ENCODE data around the gene MAP3K13. TPM values are rescaled to one million over a fixed set of nuclear protein-coding genes. Genes with fewer than 3 reads are reported as not detected.

Gene MAP3K13
- total RNA-seq, 4 donors from 2014 or later = 7.6 to 20.9 (median 14.4) TPM

DNA sequence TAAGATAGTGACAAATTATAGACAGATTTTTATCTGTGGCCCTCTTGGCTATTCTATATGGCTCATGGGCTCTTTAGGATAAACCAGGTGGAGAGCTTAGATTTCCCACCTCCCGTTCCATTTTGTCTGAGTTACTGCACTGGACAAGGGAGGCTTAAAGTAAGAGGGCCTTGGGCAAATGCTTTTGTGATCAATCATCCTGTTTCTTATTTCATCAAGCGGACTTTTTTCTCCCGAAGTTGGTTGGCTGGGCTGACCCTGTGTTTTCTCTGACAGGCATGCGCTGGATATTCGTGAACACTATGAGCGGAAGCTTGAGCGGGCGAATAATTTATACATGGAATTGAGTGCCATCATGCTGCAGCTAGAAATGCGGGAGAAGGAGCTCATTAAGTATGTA is 102.5 kb downstream of the MAP3K13 start:
- TF ChIP-seq, protein P1, sequence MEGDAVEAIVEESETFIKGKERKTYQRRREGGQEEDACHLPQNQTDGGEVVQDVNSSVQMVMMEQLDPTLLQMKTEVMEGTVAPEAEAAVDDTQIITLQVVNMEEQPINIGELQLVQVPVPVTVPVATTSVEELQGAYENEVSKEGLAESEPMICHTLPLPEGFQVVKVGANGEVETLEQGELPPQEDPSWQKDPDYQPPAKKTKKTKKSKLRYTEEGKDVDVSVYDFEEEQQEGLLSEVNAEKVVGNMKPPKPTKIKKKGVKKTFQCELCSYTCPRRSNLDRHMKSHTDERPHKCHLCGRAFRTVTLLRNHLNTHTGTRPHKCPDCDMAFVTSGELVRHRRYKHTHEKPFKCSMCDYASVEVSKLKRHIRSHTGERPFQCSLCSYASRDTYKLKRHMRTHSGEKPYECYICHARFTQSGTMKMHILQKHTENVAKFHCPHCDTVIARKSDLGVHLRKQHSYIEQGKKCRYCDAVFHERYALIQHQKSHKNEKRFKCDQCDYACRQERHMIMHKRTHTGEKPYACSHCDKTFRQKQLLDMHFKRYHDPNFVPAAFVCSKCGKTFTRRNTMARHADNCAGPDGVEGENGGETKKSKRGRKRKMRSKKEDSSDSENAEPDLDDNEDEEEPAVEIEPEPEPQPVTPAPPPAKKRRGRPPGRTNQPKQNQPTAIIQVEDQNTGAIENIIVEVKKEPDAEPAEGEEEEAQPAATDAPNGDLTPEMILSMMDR (IDR thresholded peaks at IDR 0.05; ENCODE audit: low read depth) = no peak

DNA sequence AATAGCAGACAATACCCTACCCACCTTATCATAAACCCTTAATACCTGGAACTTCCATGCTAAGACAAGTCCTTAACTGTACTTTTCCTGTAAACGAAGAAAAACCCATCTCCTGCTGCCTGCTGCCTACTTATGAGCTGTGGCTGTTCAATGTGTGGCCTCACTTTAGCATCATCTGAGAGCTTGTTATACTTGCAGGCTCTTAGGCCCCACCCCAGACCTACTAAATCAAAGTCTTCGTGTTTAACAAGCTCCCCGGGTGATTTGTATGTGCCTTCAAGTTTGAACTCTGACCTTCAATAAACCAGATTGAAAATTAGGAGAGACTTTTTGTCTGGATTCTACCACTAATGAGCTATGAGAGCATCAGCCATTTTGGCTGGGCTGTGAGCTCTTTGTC is 106.6 kb downstream of the MAP3K13 start:
- TF ChIP-seq, protein P1 (IDR thresholded peaks at IDR 0.05; ENCODE audit: low read depth) = no peak

DNA sequence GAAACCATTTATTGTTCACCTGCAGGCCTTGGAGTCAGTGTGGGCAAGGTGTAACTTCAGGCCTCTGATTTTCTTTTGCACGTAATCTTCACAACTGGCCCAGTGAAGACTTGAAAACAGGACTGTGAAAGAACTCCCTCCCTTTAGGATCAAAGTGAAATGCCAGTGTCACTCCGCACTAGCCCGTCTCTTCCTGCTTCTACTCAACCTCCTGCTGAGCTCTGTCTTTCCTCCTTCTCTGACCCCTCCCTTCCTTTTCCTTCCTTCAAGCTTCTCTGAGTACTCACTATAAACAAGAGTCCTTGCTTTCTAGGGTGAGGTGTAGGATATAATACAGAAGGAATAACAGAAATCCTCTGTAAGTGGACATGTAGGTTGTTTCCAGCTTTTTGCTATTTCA is 107.4 kb downstream of the MAP3K13 start:
- TF ChIP-seq, protein P1 (IDR thresholded peaks at IDR 0.05; ENCODE audit: low read depth) = no peak

DNA sequence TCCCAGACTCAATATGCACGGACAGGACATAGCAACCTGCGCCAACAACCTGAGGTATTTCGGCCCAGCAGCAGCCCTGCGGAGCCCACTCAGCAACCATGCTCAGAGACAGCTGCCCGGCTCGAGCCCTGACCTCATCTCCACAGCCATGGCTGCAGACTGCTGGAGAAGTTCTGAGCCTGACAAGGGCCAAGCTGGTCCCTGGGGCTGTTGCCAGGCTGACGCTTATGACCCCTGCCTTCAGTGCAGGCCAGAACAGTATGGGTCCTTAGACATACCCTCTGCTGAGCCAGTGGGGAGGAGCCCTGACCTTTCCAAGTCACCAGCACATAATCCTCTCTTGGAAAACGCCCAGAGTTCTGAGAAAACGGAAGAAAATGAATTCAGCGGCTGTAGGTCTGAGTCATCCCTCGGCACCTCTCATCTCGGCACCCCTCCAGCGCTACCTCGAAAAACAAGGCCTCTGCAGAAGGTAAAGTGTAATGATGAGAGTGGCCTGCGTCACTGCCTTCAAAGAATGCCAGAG is 110.4 kb downstream of the MAP3K13 start:
- TF ChIP-seq, protein P1 (IDR thresholded peaks at IDR 0.05; ENCODE audit: low read depth) = no peak

DNA sequence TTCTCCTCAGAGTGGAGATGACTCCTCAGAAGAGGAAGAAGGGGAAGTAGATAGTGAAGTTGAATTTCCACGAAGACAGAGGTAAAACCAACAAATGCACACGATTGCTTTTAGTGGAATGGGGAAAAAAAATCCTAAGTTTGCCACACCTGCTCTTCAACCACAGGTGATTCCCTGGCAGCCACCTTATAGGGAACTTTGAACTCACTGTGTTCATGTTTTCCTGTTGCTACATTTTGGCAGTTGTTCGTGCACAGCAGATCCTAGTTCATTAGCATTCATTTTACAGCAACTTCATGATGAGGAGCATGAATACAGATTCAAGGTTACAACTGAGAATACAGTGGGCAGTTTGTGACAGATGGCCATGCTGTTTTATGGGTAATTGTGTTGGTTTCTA is 114.4 kb downstream of the MAP3K13 start:
- TF ChIP-seq, protein P1 (IDR thresholded peaks at IDR 0.05; ENCODE audit: low read depth) = no peak

DNA sequence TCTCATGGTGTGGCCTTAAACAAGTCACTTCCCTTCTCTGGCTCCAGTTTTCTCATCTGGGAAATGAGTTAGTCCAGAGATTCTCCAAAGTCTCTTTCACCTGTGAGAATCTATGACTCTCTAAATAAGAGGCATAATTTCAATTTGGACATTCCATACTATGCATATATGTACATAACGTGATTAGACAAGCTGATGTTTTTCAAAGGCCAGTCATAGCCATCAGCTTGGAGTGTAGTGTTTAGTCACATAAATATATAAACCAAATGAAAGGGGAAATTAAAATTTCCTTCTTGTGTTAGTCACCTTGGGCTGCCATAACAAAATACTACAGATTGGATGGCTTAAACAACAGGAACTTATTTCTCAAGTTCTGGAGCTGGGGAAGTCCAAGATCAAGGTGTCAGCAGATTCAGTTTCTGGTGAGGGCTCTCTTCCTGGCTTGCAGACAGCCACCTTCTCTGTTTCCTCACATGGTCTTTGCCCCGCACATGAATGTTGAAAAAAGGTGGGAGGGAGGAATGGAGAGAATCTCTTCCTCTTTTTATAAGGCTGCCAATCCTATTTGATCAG is 116.5 kb downstream of the MAP3K13 start:
- TF ChIP-seq, protein P1 (IDR thresholded peaks at IDR 0.05; ENCODE audit: low read depth) = no peak

DNA sequence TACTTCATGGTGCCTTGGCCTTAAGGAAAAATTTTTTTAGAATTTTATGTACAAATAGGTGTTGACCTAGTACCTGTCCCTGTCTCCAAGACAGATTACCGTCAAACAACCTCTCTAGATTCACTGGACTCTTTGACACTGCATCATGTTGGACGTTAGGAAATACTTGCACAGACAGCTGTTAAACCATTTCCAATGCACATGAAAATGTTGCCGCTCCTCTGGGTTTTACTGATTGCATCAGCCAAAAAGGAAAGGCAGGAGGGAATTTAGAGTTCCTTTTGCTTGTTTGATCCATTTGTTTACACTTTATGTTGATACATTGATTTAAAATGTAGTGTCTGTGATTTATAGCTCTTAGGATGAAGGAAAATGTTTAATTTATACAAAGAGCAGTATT is 121.4 kb downstream of the MAP3K13 start:
- TF ChIP-seq, protein P1 (IDR thresholded peaks at IDR 0.05; ENCODE audit: low read depth) = no peak
